Stimulated activated CD8-positive, alpha-beta memory T cell treated with anti-CD3 and anti-CD28 coated beads, Interleukin-4, amount 100 ng/mL, for 4 hours (primary cell): ENCODE measurements around the gene HYKK.
"Not testable (repeated sequence)": the region's sequence is repeated elsewhere in the genome, so short reads cannot be mapped to it uniquely, and the experiment has no call there.

ENCODE experiments used
- DNase-seq, 2 donors: peaks; one replicate each; pipeline ENCODE4 v3.0.0-alpha.2; 2020; ENCODE audit warnings: low read depth in 2 of 2, low spot score in 1 of 2

HYKK gene

GRCh38 chr15:78539464-78540140 is 32.2 kb downstream of the HYKK start:
- DNase-seq: not testable (repeated sequence)

GRCh38 chr15:78540141-78540870 is 32.9 kb downstream of the HYKK start, which contains the start of gene PSMA4:
TSS of gene PSMA4 (plus strand) at chr15:78540444. CDS start at chr15:78541928, 1,484 bp downstream.
- peak; percentile 92 to 93 for DNase-seq

- no peak for DNase-seq
These were observed 33.7 kb downstream of the HYKK start for GRCh38 chr15:78540871-78541743.

- no peak for DNase-seq
These were observed 34.3 kb downstream of the HYKK start for GRCh38 chr15:78541744-78542034.

- DNase-seq: no peak
These were observed 35.3 kb downstream of the HYKK start for GRCh38 chr15:78542647-78543046.

- no peak for DNase-seq
These were observed 42.8 kb downstream of the HYKK start for GRCh38 chr15:78550194-78550593.

- DNase-seq: no peak
These were observed 43.4 kb downstream of the HYKK start for GRCh38 chr15:78550815-78551214.

GRCh38 chr15:78551902-78552301 is 44.5 kb downstream of the HYKK start:
- DNase-seq: no peak

GRCh38 chr15:78552597-78552996 is 45.2 kb downstream of the HYKK start:
- no peak for DNase-seq

GRCh38 chr15:78560201-78560600 is 52.8 kb downstream of the HYKK start:
- DNase-seq: not testable (repeated sequence)

GRCh38 chr15:78561490-78561889 is 54.1 kb downstream of the HYKK start:
- no peak for DNase-seq

- no peak for DNase-seq
These were observed 55.7 kb downstream of the HYKK start for GRCh38 chr15:78563092-78563491.

GRCh38 chr15:78564743-78565096 is 57.3 kb downstream of the HYKK start:
- no peak for DNase-seq

- DNase-seq: peak; percentile 46 to 52
These were observed 57.9 kb downstream of the HYKK start, which contains the start of gene CHRNA5 for GRCh38 chr15:78565097-78565950. TSS of gene CHRNA5 (plus strand) at chr15:78565520. CDS start at chr15:78565720, 200 bp downstream.

- no peak for DNase-seq
These were observed 58.8 kb downstream of the HYKK start for GRCh38 chr15:78565951-78566774.

- no peak for DNase-seq
These were observed 60.2 kb downstream of the HYKK start for GRCh38 chr15:78567531-78567930.

- no peak for DNase-seq
These were observed 63.3 kb downstream of the HYKK start for GRCh38 chr15:78570710-78571109.

GRCh38 chr15:78571382-78571781 is 64.0 kb downstream of the HYKK start:
- DNase-seq: no peak

- DNase-seq: no peak
These were observed 66.0 kb downstream of the HYKK start for GRCh38 chr15:78573416-78573815.

- DNase-seq: no peak
These were observed 67.6 kb downstream of the HYKK start for GRCh38 chr15:78574944-78575343.
